HG03097 (cell line): ENCODE measurements around the gene HOXC13.

Source experiments
- ATAC-seq: cut with Tn5 transposase; IDR thresholded peaks from one replicate; pipeline ENCODE4 v1.9.1; 2021; ENCODE audit not compliant: unreplicated experiment, low FRiP score

The HOXC13 gene

GRCh38 chr12:53937596-53938325 lies 870 bp upstream of the HOXC13 start:
- ATAC-seq = no peak

- ATAC-seq = no peak
Measured at GRCh38 chr12:53939141-53940108, 794 bp downstream of the HOXC13 start.

GRCh38 chr12:53940443-53941014 lies 1.9 kb downstream of the HOXC13 start:
- ATAC-seq = no peak

- ATAC-seq = no peak
Measured at GRCh38 chr12:53941187-53941586, 2.6 kb downstream of the HOXC13 start.

- ATAC-seq = no peak
Measured at GRCh38 chr12:53941750-53942149, 3.1 kb downstream of the HOXC13 start.

GRCh38 chr12:53942467-53942997 lies 3.9 kb downstream of the HOXC13 start:
- no peak for ATAC-seq

- no peak for ATAC-seq
Measured at GRCh38 chr12:53944209-53944608, 5.6 kb downstream of the HOXC13 start.

GRCh38 chr12:53944907-53945847 lies 6.5 kb downstream of the HOXC13 start:
- ATAC-seq = no peak

- ATAC-seq = no peak
Measured at GRCh38 chr12:53947743-53948142, 9.1 kb downstream of the HOXC13 start.

- ATAC-seq = no peak
Measured at GRCh38 chr12:53948650-53949593, 10.3 kb downstream of the HOXC13 start.

GRCh38 chr12:53949631-53950436 lies 11.2 kb downstream of the HOXC13 start:
- no peak for ATAC-seq

- no peak for ATAC-seq
Measured at GRCh38 chr12:53950437-53950773, 11.8 kb downstream of the HOXC13 start.

- ATAC-seq = no peak
Measured at GRCh38 chr12:53950789-53951576, 12.4 kb downstream of the HOXC13 start.

- ATAC-seq = no peak
Measured at GRCh38 chr12:53951577-53952334, 13.1 kb downstream of the HOXC13 start.

GRCh38 chr12:53952335-53952694 lies 13.7 kb downstream of the HOXC13 start:
- ATAC-seq = no peak

- no peak for ATAC-seq
Measured at GRCh38 chr12:53952871-53953734, 14.5 kb downstream of the HOXC13 start.
